OCI-LY7 (cell line): ENCODE results near the gene RBP3.

Experiments used
- EZH2phosphoT487 ChIP-seq: fragments of 200-600 bp; sonication (generic); IDR thresholded peaks from 2 replicates; pipeline ENCODE4 v1.6.1; 2018; ENCODE audit warnings: low read depth, borderline replicate concordance, mild to moderate bottlenecking, mixed run types, antibody characterized with exemption, low read length, moderate library complexity, mixed read lengths
- TF ChIP-seq, protein P1 (sequence below): fragments of 200-600 bp; sonication (generic); conservative IDR thresholded peaks from 2 replicates; pipeline ENCODE4 v1.5.1; 2014; ENCODE audit warnings: mild to moderate bottlenecking, antibody characterized with exemption, low read length, moderate library complexity, mixed read lengths

DNA sequence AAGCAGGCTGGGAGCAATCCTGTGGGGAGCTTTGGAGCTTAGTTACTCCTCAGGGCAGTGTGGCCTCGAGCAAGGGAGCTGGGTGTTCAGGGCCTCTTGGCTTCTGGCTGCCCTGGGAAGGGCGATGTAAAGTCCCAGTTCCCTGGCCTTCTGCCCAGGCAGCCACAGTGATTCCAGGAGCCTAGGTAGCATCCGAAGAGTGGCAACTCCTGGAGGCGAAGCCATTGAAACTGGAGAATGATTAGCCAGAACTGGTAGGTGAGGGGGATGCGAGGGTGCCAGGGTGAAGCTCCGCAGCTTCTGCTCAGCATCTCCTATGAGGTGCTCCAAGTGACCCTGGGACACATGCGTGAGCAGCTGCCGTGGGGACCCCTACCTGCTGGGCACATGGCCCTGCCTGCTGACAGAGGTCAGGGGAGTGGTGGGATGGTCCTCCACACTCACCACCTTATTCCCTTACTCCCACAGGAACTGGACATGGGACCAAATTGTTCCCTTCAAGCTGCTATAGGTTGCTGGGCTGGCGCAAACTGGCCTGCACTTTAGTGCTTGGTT, 33.7 kb upstream of the RBP3 start:
- TF ChIP-seq, protein P1, sequence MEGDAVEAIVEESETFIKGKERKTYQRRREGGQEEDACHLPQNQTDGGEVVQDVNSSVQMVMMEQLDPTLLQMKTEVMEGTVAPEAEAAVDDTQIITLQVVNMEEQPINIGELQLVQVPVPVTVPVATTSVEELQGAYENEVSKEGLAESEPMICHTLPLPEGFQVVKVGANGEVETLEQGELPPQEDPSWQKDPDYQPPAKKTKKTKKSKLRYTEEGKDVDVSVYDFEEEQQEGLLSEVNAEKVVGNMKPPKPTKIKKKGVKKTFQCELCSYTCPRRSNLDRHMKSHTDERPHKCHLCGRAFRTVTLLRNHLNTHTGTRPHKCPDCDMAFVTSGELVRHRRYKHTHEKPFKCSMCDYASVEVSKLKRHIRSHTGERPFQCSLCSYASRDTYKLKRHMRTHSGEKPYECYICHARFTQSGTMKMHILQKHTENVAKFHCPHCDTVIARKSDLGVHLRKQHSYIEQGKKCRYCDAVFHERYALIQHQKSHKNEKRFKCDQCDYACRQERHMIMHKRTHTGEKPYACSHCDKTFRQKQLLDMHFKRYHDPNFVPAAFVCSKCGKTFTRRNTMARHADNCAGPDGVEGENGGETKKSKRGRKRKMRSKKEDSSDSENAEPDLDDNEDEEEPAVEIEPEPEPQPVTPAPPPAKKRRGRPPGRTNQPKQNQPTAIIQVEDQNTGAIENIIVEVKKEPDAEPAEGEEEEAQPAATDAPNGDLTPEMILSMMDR: no peak
- no peak for TF ChIP-seq EZH2phosphoT487
